Heart left ventricle (tissue), 16 donors: ENCODE data around the gene CAPZA1. TPM values are rescaled to one million over a fixed set of nuclear protein-coding genes. Genes with fewer than 3 reads are reported as not detected.

Experiments used
- ATAC-seq, 4 donors: fragments of 200-7000 bp; cut with Tn5 transposase; one replicate each; pipeline ENCODE4 v1.9.1; 2020 to 2022; ENCODE audit warnings: moderate library complexity in 4 of 4, mild to moderate bottlenecking in 3 of 4, moderate number of reproducible peaks in 1 of 4
- DNase-seq, 5 donors: peaks; one replicate each; pipeline ENCODE4 v3.0.0-alpha.2; 2020
- H3K27ac ChIP-seq, 12 donors: fragments of 200-600 bp; sonication (generic) in 4 of 12; one replicate each; pipeline versions ENCODE4 v1.5.0 to v1.8.0; 2016 to 2022; ENCODE audit warnings: mild to moderate bottlenecking in 2 of 12
- H3K27me3 ChIP-seq, 9 donors: fragments of 200-600 bp; sonication (generic) in 2 of 9; one replicate each; pipeline versions ENCODE4 v1.5.1 to v1.8.0; 2016 to 2022; ENCODE audit warnings: mild to moderate bottlenecking in 3 of 9
- H3K36me3 ChIP-seq, 9 donors: fragments of 200-600 bp; sonication (generic) in 2 of 9; one replicate each; pipeline versions ENCODE4 v1.5.0 to v1.8.0; 2018 to 2022; ENCODE audit warnings: mild to moderate bottlenecking in 2 of 9
- H3K4me1 ChIP-seq, 12 donors: fragments of 200-600 bp; sonication (generic) in 4 of 12; one replicate each; pipeline versions ENCODE4 v1.5.0 to v1.8.0; 2016 to 2022; ENCODE audit warnings: mild to moderate bottlenecking in 3 of 12
- H3K4me3 ChIP-seq, 12 donors: fragments of 200-600 bp; sonication (generic) in 4 of 12; one replicate each; pipeline versions ENCODE4 v1.5.0 to v1.8.0; 2017 to 2022; ENCODE audit warnings: mild to moderate bottlenecking in 9 of 12, moderate library complexity in 4 of 12
- H3K9me3 ChIP-seq, 12 donors: fragments of 200-600 bp; sonication (generic) in 4 of 12; one replicate each; pipeline versions ENCODE4 v1.5.0 to v1.8.0; 2016 to 2022; ENCODE audit warnings: mild to moderate bottlenecking in 1 of 12
- CTCF ChIP-seq, 12 donors: fragments of 200-600 bp; sonication (generic) in 4 of 12; IDR thresholded peaks; one replicate each; pipeline versions ENCODE4 v1.5.0 to v1.8.0; 2018 to 2022; ENCODE audit warnings: antibody characterized with exemption in 12 of 12, mild to moderate bottlenecking in 5 of 12
- POLR2A ChIP-seq, 2 donors: fragments of 450-650 bp; IDR thresholded peaks; one replicate each; pipeline ENCODE4 v1.6.1; 2017; ENCODE audit warnings: antibody characterized with exemption in 2 of 2, mild to moderate bottlenecking in 2 of 2, moderate library complexity in 2 of 2
- WGBS, 4 donors: extraction: QIAGEN DNeasy Blood & Tissue Kit in 2 of 4; methylation state at CpG; one replicate each; pipeline versions ENCODE4 v1.1.5 to v1.1.7; 2013 to 2018; 5-methylcytosine and 5-hydroxymethylcytosine counted together
- intact Hi-C, 10 donors: fragments of 100-400 bp; cut with DNase I; formaldehyde crosslinking; loops; one replicate each; pipeline versions ENCODE4 v1.11.1 to v1.14.2; 2022
- polyA plus RNA-seq, 2 donors: library from polyadenylated mRNA; stranded (reverse); fragments of 200-250 nt; gene quantifications; one replicate each; pipeline ENCODE4 v1.2.3, GENCODE V29; 2013
- total RNA-seq, 9 donors: library from RNA; depleted of rRNA in 2 of 9; stranded (reverse); fragments of >200 nt in 2 of 9; fragmentation: NEBNext Ultra II Directional in 3 of 9; extraction: Animal tissue kit (Norgen Biotek cat#: 25700) in 3 of 9; gene quantifications; one replicate each; pipeline versions ENCODE4 v1.1.0 to v1.2.4, GENCODE V29; 2016 to 2023
- donor health status: ischemic (EF 13 %, LVEDD 7.1; RV severe dilation, severe dysfunction).
- donor health status: healthy with polysubstance abuse.
- donor health status: DM: no; HTN: yes; CAD: no.
- donor health status: DM: no; HTN: no; CAD: no.
- donor health status: ischemic (EF 25% LVEDD 6.9; RV normal size, moderate dysfunction).
- donor health status: ischemic (EF 25% LVEDD 5.7; RV mildly dilated, moderate dysfunction).
- donor health status: healthy.
- donor health status: DM: yes; HTN: yes; CAD: no.
- donor health status: ischemic (EF 35%, LVEDD 5.7; RV mildly dilated, moderate dysfunction).
- donor health status: nonischemic (EF 11% LVEDD 7.7; RV severe dilation, severe dysfunction).
- donor health status: DM: yes; HTN: yes; CAD: no.
- donor health status: PGD.
- donor health status: ischemic (EF 29% LVEDD 5.4; RV normal size, mild dysfunction).
- donor health status: nonischemic (EF 23%, LVEDD 6.1; RV moderate dilation, normal function).

CAPZA1 gene
- total and polyA plus RNA-seq, 11 donors = 17.0 to 98.4 (median 32.6) TPM

- 49 to 63% (median 57%) methylated on average over 3 of the region's 3 CpGs for WGBS, 4 donors
- TF ChIP-seq POLR2A (IDR thresholded peaks at IDR 0.05) (no peak), CTCF (IDR thresholded peaks at IDR 0.05) (no peak)
- peaks cover 0 to 27% (median 21%) of the 10 kb centered on the region in 9 donors for H3K36me3 ChIP-seq
- no peak overlapping the region for H3K27ac ChIP-seq
- H3K4me3 ChIP-seq = no peak overlapping the region
- H3K9me3 ChIP-seq = no peaks in the 10 kb centered on the region
- ATAC-seq (no peak), DNase-seq (no peak)
- intact Hi-C loops = no loop called here
- H3K4me1 ChIP-seq = peaks cover 0 to 32% (median 4%) of the 10 kb centered on the region in 12 donors
- H3K27me3 ChIP-seq = no peaks in the 10 kb centered on the region
Observed at GRCh38 chr1:112686417-112686816, 66.8 kb downstream of the CAPZA1 start.

DNA sequence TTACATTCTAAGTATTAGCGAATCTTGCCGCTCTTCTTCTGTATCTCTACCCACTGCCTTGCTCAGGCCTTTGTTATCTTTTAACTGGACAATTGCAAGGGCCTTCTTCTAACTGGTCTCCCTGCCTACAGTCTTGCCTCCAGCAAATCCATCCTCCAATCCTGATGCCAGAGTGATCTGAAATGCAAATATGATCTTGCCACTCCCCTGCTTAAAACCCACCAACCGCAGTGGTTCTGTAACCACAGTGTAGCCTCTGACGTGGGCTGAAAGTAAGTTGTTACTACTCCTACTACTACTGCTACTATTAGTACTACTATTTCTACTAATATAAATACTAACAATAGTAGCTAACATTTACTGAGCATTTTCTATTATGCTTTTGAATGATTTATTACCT is 67.2 kb downstream of the CAPZA1 start:
- Histone ChIP-seq H3K9me3 (no peaks in the 10 kb centered on the region), H3K36me3 (peaks cover 0 to 31% (median 25%) of the 10 kb centered on the region in 9 donors), H3K27ac (no peak overlapping the region), H3K4me3 (no peak overlapping the region), H3K4me1 (peaks cover 0 to 32% (median 4%) of the 10 kb centered on the region in 12 donors), H3K27me3 (no peaks in the 10 kb centered on the region)
- no peak for ATAC-seq
- no peak for TF ChIP-seq CTCF (IDR thresholded peaks at IDR 0.05)
- TF ChIP-seq POLR2A (IDR thresholded peaks at IDR 0.05) = no peak
- intact Hi-C loops = no loop called here
- no peak for DNase-seq
- 90 to 95% (median 92%) methylated on average over 4 of the region's 4 CpGs for WGBS, 4 donors

DNA sequence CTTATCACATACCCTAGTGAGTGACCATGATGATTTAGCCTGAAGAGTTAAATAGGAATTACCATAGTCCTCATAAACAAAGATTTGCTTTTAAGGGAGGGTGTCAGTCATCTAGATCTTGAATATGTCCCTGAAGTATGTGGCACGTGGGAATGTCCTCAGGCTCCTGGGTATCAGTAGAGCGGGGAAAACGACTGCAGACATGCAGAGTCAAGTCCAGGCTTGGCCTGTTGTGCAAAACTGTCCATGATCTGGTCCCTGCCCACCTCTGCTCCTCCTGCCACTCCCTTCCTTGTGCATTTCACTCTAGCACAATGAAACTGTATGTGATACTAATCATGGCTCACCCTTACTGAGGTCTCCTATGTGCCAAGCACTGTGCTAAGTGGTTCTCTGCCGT is 67.7 kb downstream of the CAPZA1 start:
- 74 to 87% (median 81%) methylated on average over 4 of the region's 4 CpGs for WGBS, 4 donors
- TF ChIP-seq POLR2A (IDR thresholded peaks at IDR 0.05) = no peak
- TF ChIP-seq CTCF (IDR thresholded peaks at IDR 0.05) = no peak
- H3K27ac ChIP-seq = no peak overlapping the region
- peaks cover 0 to 36% (median 30%) of the 10 kb centered on the region in 9 donors for H3K36me3 ChIP-seq
- intact Hi-C loops = no loop called here
- H3K4me1 ChIP-seq = peaks cover 0 to 32% (median 4%) of the 10 kb centered on the region in 12 donors
- no peak for ATAC-seq
- no peaks in the 10 kb centered on the region for H3K27me3 ChIP-seq
- no peaks in the 10 kb centered on the region for H3K9me3 ChIP-seq
- no peak for DNase-seq
- no peak overlapping the region for H3K4me3 ChIP-seq

GRCh38 chr1:112687785-112688496 is 68.3 kb downstream of the CAPZA1 start:
- Histone ChIP-seq H3K36me3 (peaks cover 0 to 42% (median 36%) of the 10 kb centered on the region in 9 donors), H3K4me1 (peaks cover 0 to 32% (median 4%) of the 10 kb centered on the region in 12 donors), H3K4me3 (no peak overlapping the region), H3K9me3 (no peaks in the 10 kb centered on the region), H3K27me3 (no peaks in the 10 kb centered on the region), H3K27ac (peak overlapping the region in 11 of 12 donors; percentile 17 to 53 (median 45))
- TF ChIP-seq POLR2A (IDR thresholded peaks at IDR 0.05) (no peak), CTCF (IDR thresholded peaks at IDR 0.05) (no peak)
- ATAC-seq = no peak
- intact Hi-C loops = no loop called here
- 85 to 90% (median 88%) methylated on average over 12 to 13 of the region's 13 CpGs for WGBS, 4 donors
- DNase-seq = no peak
